Neutrophil (primary cell): ENCODE measurements around the gene MPHOSPH10.
"Not testable (repeated sequence)": the region's sequence is repeated elsewhere in the genome, so short reads cannot be mapped to it uniquely, and the experiment has no call there.

ENCODE experiments used
- H3K27ac ChIP-seq: fragments of 200-600 bp; sonication (generic); 2 replicates; pipeline ENCODE4 v1.5.1; 2016; ENCODE audit warnings: mild to moderate bottlenecking, moderate library complexity
- H3K27me3 ChIP-seq: fragments of 200-600 bp; sonication (generic); 2 replicates; pipeline ENCODE4 v1.6.0; 2016; ENCODE audit warnings: mild to moderate bottlenecking
- H3K36me3 ChIP-seq: fragments of 200-600 bp; sonication (generic); 2 replicates; pipeline ENCODE4 v1.5.1; 2017
- H3K4me1 ChIP-seq, 2 experiments: fragments of 200-600 bp in 1 of 2; sonication (generic) in 1 of 2; 1 replicate in 1 of 2; 2 replicates in 1 of 2; pipeline versions ENCODE4 v1.5.1 to v1.6.1; 2013 to 2016; ENCODE audit warnings: low read depth in 1 of 2, low read length in 1 of 2, mild to moderate bottlenecking in 1 of 2, moderate library complexity in 1 of 2; ENCODE audit not compliant: control insufficient read depth in 1 of 2, insufficient read depth in 1 of 2
- H3K4me3 ChIP-seq, 2 experiments: fragments of 200-600 bp in 1 of 2; sonication (generic) in 1 of 2; 1 replicate in 1 of 2; 2 replicates in 1 of 2; pipeline ENCODE4 v1.5.1; 2013 to 2016; ENCODE audit warnings: low read depth in 1 of 2, low read length in 1 of 2, mild to moderate bottlenecking in 1 of 2, moderate library complexity in 1 of 2
- H3K9me3 ChIP-seq: fragments of 200-600 bp; sonication (generic); 2 replicates; pipeline ENCODE4 v1.5.1; 2016
- TF ChIP-seq, protein P1 (sequence below): fragments of 200-600 bp; sonication (generic); IDR thresholded peaks from 2 replicates; pipeline ENCODE4 v1.5.1; 2016; ENCODE audit warnings: antibody characterized with exemption

MPHOSPH10 gene

DNA sequence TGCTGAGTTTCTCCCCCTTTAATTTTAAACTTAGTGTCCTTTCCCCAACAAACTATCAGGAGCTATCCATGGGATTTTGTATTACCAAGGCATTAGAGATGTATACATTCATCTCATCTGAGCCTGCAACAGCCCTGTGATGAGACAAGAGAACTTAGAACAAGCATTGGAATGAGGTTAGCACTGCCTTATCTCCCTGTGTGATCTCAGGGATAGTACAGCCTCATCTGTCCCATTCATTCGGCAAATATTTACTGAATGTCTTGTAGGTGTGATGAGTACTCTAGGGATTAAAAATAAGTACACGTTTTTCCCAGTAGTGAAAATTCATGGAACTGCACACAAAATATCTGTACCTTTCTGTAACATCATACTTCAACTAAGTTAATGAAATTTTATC is 50.9 kb downstream of the MPHOSPH10 start:
- H3K36me3 ChIP-seq, result no peaks in the 10 kb centered on the region
- H3K4me1 ChIP-seq, result no peaks in the 10 kb centered on the region
- no peak overlapping the region for H3K4me3 ChIP-seq
- no peaks in the 10 kb centered on the region for H3K9me3 ChIP-seq
- H3K27ac ChIP-seq, result no peak overlapping the region
- H3K27me3 ChIP-seq, result no peaks in the 10 kb centered on the region
- TF ChIP-seq, protein P1, sequence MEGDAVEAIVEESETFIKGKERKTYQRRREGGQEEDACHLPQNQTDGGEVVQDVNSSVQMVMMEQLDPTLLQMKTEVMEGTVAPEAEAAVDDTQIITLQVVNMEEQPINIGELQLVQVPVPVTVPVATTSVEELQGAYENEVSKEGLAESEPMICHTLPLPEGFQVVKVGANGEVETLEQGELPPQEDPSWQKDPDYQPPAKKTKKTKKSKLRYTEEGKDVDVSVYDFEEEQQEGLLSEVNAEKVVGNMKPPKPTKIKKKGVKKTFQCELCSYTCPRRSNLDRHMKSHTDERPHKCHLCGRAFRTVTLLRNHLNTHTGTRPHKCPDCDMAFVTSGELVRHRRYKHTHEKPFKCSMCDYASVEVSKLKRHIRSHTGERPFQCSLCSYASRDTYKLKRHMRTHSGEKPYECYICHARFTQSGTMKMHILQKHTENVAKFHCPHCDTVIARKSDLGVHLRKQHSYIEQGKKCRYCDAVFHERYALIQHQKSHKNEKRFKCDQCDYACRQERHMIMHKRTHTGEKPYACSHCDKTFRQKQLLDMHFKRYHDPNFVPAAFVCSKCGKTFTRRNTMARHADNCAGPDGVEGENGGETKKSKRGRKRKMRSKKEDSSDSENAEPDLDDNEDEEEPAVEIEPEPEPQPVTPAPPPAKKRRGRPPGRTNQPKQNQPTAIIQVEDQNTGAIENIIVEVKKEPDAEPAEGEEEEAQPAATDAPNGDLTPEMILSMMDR, result no peak

DNA sequence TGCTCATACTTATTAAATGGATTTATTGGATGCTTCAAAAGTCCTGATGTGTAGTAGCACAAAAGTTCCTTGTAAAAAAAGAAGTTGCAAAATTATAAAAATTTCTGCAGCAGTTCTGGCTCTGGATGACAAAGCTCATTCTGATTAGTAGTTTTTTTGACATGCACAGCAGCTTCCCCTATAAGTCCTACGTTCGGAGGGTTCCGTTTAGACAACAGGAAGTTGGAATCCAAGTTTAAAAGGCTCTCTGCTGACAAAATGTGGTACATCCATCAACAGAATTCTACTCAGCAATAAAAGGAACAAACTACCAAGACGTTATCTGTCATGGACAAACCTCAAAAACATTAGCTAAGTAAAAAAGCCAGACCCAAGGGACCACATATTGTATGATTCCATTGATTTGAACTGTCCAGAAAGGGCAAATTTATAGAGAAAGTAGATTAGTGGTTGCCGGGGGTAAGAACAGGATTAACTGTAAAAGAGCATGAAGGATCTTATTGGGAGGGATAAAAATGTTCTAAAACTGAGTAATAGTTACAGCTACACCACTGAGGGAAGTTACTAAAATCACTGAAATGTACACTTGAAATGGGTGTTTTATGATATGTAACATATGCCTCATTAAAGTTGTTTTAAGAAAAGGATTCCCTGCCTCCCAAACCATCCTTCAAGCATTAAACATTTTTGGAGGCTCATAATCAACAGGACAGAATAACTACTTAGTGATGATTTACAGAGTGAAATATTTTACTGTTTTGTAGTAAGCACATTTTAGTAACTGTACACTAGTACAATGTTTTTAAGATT is 53.1 kb downstream of the MPHOSPH10 start:
- not testable (repeated sequence) for H3K9me3 ChIP-seq, H3K27me3 ChIP-seq, H3K36me3 ChIP-seq, H3K27ac ChIP-seq, H3K4me1 ChIP-seq, H3K4me3 ChIP-seq

DNA sequence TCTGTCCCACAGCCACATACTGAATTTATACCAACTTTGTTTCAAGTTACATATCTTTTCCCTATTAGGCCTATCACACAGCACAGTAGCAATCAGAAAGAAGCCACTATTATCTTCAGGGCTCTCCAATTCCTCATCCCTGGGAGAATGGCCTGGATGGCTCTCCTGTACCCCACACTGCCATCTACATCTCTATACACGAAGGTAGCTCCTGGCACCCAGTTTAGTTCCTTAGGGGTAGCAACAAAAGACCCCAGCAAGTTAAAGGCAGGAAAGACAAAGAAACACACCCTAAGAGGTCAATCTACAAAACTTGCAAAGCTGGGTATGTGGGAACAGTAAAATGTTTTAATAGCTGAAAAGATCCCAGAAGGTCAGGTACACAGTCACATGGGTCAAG is 56.5 kb downstream of the MPHOSPH10 start:
- Histone ChIP-seq H3K9me3 (no peaks in the 10 kb centered on the region), H3K27me3 (no peaks in the 10 kb centered on the region), H3K4me3 (no peak overlapping the region), H3K4me1 (no peaks in the 10 kb centered on the region), H3K36me3 (no peaks in the 10 kb centered on the region), H3K27ac (no peak overlapping the region)
- TF ChIP-seq, protein P1, result no peak

DNA sequence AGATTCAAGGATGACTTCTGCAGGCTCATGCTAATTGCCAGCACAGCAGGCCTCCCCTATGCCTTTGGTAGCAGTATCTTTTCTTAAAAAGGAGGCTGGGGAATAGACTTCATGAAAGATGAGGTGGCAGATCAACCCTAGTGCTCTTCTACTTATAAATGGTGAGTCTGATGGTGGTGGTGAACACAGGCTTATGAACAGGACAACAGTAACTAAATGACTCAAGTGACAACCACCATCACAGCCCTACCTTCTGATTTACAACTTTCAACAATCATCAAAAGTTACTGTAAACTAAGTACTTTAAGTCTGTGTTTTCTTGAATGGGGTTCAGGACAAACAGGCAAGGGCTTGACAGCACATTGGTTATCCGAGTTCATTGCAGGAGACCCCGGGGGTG is 57.2 kb downstream of the MPHOSPH10 start:
- TF ChIP-seq, protein P1, result no peak
- Histone ChIP-seq H3K4me3 (no peak overlapping the region), H3K36me3 (no peaks in the 10 kb centered on the region), H3K4me1 (no peaks in the 10 kb centered on the region), H3K9me3 (no peaks in the 10 kb centered on the region), H3K27me3 (no peaks in the 10 kb centered on the region), H3K27ac (no peak overlapping the region)

DNA sequence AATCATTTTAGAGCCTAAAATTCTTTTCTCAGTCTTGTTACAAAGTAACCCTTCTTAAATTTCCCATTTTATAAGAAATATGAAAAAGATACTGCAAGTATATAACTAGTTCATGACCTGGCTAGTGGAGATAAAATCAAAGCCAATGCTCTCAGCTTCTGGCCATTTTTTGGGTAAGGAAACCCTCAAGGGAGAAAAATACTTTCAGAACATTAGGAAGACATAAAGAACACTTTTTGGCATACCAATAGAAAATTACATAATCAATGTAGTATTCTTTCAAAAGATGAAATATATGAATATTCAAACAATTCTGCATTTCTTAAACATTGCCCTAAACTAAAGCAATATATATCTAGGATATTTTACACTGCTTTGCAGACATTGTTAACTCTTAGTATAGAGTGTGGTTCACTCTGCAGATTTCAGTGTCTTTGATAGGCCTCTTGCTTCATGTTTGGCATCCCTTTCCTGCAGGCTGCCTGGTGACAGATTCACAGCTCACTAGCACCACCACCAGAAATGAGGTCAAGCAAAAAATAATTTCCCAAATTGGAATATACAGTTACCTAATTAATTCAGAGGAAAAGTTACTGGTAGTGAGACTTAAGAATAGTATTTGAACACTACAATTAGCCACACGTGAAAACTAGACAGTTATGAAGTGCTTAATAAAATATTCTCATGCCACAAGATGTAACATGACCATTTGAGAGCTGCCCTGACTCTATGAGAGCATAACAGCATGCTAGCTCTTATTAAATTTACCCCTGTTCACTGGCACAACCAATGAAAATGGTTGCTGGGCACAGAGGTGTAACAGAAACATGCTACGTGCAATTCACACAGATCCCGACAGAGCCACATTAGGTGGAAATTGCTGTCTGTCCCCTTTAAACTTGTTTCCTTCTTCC is 60.5 kb downstream of the MPHOSPH10 start:
- H3K4me1 ChIP-seq, result no peaks in the 10 kb centered on the region
- TF ChIP-seq, protein P1, result no peak
- no peak overlapping the region for H3K4me3 ChIP-seq
- no peak overlapping the region for H3K27ac ChIP-seq
- H3K27me3 ChIP-seq, result no peaks in the 10 kb centered on the region
- H3K36me3 ChIP-seq, result no peaks in the 10 kb centered on the region
- H3K9me3 ChIP-seq, result no peaks in the 10 kb centered on the region

DNA sequence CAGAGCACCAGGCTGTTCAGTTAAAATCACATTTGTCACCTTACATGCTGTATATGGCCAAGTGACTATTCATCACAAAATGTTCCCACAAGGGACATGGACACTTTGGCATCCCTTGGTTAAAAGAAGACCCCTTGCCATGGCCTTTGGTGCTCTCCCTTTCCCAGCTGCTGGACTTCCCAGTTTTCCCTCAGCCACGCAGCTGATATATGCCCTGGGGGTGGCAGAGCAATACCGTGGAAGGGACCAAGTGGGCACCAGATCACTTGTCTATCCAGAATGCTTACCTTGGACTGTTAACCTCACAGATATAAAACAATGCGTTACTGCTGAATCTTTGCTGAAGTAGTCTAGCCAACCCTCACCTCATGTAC is 61.1 kb downstream of the MPHOSPH10 start:
- Histone ChIP-seq H3K27me3 (no peaks in the 10 kb centered on the region), H3K4me1 (no peaks in the 10 kb centered on the region), H3K27ac (no peak overlapping the region), H3K9me3 (no peaks in the 10 kb centered on the region), H3K4me3 (no peak overlapping the region), H3K36me3 (no peaks in the 10 kb centered on the region)
- TF ChIP-seq, protein P1, result no peak
